GM19452 (cell line): ENCODE results near the gene AGTRAP.

Experiments used
- ATAC-seq: cut with Tn5 transposase; IDR thresholded peaks from one replicate; pipeline ENCODE4 v1.9.1; 2021; ENCODE audit not compliant: unreplicated experiment

The AGTRAP gene

DNA sequence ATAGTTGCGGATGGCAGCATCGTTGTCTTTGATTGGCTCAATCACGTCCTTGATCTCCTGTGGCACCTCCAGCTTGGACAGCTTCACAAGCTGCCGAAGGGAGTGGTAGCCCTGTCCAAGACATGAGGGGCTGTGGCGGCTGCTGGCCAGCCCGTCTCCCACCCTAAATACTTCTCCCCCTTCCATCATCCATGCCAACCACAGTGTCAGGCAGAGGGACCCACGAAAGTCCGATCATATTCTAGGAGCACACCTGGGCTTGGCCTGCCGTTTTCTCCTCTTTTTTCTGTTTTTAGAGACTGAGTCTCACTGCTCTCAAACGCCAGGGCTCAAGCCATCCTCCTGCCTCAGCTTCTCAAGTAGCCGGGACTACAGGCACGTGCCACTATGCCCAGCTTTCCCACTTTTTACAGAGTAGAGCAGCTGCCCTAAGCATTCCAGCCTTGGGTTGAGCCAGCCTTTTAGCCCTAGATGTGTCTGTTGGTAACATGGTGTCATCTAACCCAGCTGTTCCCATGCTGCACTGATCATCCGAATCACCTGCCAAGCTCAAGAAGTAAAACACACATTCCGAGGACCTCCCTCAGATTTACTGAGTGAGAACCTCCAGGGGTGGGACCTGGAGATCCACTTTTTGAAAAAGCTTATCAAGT is 59.4 kb downstream of the AGTRAP start:
- no peak for ATAC-seq

DNA sequence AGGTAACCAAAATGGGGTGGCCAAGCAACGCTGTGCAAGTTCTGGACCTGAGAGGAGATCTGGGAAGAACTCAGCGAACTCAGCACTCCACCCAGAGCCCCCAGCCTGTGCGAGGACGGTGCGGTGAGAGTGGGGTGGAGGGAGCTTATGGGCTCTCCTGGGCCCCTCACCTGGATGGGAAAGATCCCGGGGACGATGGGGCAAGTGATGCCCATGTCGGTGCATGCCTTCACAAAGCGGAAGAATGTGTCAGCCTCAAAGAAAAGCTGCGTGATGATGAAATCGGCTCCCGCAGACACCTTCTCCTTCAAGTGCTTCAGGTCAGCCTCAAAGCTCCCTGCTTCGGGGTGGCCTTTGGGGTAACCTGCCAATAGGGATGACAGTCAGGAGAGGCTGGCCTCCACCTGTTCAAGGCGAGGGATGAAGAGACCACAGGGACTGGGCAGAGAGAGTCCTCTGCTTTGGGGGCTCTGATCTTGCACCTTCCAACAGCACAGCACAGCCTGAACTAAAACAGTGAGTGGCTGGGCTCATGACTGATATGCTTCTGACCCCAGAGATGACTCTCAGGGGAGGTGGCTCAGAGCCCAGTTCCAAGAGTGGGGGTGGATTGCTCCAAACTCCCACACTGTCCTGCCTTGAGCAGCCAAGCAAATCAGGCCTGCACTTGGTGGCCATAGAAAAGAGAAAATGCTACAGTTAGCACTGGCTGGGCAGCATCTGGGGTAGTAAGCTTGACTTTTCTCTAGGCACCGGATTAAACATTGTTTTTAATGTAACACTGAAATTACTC is 60.3 kb downstream of the AGTRAP start:
- ATAC-seq, result no peak

DNA sequence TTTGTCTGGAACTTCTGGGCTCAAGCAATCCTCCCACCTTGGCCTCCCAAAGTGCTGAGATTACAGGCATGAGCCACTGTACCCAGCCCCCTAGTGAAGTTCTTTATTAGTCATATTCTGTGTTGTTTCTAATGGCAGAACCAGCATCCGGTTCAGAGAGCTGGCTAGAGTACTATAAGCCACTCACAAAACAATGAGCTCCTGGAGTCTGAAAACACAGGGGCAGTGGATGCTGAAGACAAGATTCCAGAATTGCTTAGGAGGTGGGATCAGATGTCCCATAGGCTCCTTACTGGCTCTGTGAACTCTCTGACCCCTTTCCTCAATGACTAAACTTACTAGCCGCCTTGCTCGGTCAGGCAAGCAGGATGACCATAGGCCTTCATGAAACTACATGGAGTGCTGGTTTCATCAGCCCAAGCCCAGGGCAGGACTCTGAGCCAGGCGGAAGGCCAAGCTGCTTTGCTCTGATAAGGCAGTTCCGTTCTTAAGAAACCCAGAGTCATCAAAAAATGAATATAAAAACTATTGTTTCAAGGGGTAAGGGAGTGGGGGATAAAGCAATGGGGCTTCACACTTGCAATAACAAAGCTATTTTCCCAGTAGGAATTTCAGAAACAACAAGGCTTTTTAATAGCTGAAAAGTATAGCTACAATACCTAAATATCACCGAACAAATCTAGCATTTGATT is 61.7 kb downstream of the AGTRAP start:
- ATAC-seq, result no peak

DNA sequence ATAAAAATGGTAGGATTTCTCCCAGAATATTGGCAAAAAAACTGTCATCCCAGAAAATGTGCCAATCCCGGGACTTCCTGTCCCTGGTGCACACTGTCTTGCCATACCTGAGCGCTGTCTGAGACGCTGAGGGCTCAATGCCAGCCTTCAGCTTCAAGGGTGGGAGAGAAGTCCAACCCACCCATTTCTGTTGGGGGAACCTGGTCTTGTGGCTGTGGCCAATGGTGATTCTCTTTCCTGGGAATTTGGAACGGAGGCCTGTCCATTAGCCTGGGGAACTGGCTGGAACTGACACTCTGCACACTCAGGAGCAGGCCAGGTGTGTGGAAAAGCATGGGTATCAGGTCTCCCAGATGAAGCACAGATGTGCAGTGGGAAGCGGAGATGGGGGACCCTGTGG is 63.2 kb downstream of the AGTRAP start:
- no peak for ATAC-seq

DNA sequence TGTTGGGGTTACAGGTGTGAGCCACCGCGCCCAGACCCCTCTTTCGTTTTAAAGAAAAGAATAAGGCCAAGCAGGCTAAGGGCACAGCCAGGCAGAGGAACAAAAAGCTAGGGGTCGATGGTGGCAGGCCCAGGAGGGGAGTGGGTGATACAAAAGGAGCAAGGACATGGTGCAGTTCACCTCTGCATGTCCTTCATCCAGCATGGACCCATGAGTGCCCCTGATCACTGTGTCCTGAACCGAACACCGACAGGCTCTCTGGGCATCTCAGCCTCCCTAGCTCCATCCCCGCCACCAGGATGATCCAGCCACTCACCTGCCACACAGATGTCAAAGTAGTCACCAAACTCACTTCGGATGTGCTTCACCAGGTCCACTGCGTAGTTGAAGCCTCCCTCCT is 64.0 kb downstream of the AGTRAP start:
- ATAC-seq, result no peak

DNA sequence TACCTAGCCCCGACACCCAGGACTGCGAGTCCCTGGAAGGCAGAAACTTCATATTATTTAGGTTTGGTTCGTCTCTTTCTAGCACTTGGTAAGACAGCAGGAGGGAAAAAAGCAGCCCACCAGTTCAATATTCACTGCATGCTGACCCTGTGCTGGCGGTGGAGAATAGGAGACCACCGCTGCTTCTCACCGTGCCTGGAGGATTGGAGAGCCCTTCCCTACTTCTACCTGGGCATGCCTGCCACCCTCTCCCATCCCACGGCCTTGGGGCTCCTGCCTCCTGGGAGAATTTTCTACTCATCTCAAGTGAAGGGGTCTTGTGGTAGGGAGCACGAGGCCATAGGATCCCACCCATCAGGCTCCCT is 64.4 kb downstream of the AGTRAP start:
- no peak for ATAC-seq
